HG03342 (cell line): ENCODE results near the gene ACCSL.

Experiments
- ATAC-seq: cut with Tn5 transposase; IDR thresholded peaks from one replicate; pipeline ENCODE4 v1.9.1; 2021; ENCODE audit warnings: mild to moderate bottlenecking, moderate library complexity; ENCODE audit not compliant: unreplicated experiment

The ACCSL gene

GRCh38 chr11:44047931-44048431 is at the start of gene ACCSL:
Gene ACCSL, plus strand, starts transcription at chr11:44047981. Its CDS starts 56 bp downstream, at chr11:44048037.
- ATAC-seq, result no peak

- no peak for ATAC-seq
Observed at GRCh38 chr11:43998308-43998707, 49.5 kb upstream of the ACCSL start.

DNA sequence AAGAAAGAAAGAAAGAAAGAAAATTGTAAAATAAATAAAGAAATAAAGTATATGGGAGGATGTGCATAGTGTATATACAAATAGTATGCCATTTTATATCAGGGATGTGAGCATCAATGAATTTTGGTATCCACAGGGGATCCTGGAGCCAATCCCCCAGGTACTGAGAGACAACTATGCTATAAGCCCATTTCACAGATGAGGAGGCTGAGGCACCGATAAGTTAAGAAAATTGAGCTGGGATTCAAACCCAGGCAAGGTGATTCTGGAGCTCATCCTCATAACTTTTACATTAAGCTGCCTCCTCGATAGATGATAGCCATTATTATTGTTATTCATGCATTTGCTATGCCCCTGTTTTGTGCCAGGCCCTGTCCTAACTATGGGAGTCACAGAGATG is 47.0 kb upstream of the ACCSL start:
- ATAC-seq, result no peak

- ATAC-seq, result no peak
Observed at GRCh38 chr11:44002191-44003093, 45.3 kb upstream of the ACCSL start.

DNA sequence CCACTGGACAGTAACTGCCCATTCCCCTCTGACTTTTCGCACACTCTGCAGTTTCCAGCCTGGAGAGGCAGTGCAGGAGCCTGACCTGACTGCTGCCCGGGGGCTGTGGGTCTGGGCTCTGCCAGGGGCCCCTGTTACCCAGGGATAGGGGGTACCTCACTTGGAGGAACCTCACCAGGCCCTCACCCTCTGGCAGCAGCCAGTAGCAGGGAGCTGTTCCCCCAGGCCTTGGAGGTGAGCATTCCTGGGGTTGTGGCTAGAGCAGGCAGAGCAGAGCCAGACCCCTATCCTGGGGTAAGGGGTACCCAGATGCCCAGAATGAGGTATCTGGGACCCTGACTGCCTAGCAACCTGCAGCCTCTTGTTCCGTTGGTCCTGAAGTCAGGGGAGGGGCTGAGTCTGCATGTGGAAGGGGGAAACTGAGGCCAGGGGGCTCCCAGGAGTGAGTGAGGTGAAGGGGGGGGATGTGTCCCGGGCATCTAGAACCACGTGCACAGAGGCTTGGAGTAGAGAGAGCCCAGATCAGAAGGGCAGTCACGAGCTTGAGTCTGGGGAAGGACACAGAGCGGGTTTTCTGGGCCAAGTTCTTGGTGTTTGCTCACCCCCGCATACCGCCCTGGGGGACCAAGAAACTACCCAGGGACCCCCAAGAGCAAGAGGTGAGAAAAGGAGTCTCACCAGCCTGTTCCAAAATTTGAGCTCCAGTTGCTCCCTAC is 43.9 kb upstream of the ACCSL start:
- no peak for ATAC-seq

GRCh38 chr11:44004452-44005062 is 43.2 kb upstream of the ACCSL start:
- ATAC-seq, result no peak

DNA sequence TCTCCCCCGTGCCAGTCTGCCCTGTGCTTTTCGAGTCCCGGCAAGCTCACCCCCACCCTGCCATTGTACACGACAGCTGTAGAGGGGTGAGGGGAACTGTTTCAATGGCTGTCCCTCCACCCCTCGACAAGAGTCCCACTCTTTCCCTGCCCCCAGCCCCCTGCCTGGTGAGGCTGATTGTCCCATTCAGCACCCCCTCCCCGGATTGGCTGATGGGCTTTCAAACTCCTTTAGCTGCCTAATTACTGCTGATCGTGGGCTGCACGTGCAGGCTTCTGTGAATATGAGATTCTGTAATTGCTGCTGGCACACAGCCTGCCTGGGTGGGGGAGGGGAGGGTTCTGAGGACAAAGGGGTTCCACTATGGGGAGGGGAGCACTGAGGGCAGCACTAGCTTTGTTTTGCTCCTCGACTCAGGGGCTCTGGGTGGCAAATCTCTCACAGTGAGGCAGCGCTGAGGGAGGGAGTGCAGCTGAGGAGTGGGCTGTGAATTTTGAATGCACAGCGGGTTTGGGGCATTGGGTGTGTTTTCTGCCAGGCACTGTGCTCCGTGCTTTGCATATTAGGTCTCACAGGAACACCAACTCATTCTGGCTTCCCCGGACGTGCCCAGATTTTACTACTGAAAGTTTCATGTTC is 42.6 kb upstream of the ACCSL start:
- no peak for ATAC-seq

DNA sequence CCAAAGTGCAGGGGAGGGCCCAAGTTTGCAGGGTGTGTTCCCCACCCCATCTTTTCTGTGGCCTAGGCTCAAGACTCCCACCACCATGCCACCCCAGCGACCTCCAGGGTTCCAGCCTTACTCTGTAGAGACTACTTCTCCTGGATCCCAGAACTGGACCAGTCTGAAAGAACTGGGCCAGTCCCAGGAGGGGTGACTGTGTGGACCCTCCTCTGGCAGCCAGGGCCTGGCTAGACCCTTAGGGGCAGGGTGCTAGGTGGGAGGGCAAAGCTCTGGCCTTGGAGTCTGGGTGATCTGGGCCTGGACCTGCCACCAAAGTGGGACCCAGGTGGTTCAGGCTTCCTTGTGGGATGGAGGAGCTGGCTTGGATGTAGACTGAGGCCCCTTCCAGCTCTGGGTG is 41.8 kb upstream of the ACCSL start:
- no peak for ATAC-seq

DNA sequence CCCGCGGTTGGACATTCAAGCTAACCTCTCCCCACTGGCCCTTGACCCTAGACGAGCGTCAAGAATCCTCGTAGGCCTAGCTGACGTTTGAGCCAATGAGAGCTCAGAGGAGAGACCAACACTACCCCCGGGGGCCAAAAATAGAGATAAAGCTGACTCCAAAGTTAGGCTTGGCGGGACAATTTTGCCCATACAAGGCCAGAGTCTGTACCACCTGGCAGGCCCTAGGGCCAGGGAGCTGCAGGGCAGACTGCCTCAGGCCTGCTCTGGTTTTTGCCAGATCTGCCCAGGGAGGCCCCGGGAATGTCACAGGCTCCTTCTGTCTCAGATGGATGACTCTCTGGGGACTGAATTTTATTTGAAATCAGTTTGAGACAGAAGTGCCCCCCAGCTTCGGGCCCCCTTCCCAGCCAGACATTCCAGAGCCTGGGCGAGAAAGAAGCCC is 40.8 kb upstream of the ACCSL start:
- ATAC-seq, result no peak

DNA sequence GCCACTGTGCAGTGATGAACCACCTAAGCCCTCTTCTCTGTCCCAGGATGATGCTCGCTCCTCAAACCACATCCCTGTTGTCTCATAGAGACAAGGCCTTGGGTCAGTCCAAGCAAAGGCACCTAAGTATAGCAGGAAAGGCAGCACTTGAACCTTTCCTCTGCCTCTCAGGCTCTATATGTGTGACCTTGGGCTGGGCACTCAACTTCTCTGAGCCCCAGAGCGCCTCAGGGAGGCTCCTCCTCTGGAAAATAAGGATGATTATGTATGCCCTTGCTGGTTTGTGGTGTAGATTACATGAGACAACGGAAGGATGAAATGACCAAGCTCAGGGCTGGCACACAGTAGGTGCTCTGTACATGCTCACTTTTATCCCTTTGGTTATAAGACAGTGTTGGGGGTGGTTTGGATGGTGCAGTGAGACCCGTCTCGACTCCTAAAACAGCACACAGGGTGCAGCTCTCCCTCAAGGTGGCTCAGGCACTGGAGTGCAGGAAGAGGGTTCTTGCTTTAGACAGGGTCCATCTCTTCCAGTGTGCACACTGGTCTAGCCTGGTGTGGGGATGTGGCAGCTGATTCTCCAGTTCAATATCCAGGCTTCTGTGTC is 40.2 kb upstream of the ACCSL start:
- ATAC-seq, result no peak

DNA sequence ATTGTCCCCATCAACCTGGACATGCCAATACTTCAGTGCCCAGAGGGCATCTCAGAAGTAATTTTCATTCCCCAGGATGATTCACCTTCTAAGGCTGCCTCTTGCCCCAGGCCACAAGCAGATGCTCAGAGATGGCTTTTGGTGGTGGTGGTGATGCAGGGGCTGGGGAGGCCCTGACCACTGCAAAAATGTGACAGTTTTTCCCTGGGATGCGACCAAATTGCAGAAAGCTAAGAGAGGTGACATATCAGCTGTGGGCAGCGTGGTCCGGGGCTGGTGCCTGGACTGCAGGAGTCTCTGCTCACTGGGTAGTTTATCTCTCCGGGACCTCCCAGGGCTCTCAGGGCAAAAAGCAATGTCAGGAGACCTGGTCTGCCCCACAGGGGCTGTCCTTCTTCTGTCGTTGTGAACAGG is 39.7 kb upstream of the ACCSL start:
- no peak for ATAC-seq

GRCh38 chr11:44008698-44009097 is 39.1 kb upstream of the ACCSL start:
- no peak for ATAC-seq

DNA sequence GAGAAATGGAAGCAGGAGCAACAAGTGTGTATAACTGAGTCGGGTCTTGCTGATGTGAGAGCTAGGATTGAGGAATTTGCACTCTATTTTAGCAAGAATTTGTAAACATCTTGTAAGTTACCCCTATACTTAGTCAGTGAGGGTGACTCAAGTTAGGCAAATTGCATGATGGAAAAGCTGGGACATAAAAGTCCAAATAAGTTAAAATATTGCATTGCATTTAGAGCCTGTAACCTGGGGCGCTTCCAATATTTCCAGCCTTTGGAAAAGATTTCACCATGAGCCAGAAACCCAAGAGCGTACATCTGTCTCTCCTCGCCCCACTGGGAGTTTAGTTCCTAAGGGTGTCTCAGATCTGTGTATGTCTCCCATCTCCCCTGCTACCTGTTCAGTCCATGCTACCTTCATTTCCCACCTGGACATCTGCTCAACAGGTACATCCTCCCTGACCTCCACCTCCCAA is 37.0 kb upstream of the ACCSL start:
- ATAC-seq, result no peak

DNA sequence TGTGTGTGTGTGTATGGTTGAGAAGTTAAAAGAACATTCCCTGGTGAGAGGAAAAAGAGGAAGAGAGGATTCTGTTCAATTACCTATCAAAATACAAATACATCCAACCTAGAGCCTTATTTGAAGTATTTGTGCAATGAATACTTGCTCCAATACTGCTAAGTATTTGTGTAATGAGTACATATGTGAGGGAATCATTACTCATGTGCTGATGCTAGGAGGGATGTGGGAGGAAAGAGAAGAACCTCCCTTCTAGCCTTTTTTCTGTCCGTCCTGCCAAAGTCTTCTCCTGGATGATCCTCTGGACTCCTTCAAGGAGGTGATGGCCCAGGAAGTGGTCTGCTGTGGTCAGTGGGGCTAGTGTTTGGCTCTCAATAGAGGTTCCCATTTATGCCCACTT is 36.0 kb upstream of the ACCSL start:
- no peak for ATAC-seq

DNA sequence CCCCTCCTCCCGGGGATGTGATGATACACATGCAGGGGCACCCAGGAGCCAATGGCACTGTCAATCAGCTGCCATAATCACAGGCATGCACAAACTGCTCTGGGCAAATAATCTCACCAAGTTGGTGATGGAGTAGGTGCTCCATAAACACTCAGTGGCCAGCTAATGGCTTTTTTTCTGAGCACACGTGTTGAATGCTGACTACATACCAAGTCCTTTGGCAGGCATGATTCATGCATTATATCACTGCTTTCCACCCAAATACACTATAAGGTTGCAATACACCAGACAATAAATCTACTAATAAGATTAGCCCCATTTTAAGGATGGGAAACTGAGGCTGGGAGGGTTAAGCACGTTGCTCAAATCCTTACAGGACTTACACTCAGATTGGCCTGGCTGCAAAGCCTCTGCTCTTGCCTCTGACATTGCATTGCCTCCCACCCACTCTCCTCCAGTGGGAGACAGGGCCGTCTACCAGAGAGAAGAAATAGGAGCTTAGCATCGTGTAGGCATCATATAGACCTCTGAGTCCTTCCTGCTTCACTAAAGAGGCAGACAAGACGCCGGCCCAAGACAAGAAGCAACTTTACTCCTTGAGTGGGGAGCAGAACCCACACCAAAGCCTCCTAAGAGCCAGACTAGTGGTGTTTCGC is 32.7 kb upstream of the ACCSL start:
- ATAC-seq, result no peak

- ATAC-seq, result no peak
Observed at GRCh38 chr11:44015624-44016007, 32.2 kb upstream of the ACCSL start.

DNA sequence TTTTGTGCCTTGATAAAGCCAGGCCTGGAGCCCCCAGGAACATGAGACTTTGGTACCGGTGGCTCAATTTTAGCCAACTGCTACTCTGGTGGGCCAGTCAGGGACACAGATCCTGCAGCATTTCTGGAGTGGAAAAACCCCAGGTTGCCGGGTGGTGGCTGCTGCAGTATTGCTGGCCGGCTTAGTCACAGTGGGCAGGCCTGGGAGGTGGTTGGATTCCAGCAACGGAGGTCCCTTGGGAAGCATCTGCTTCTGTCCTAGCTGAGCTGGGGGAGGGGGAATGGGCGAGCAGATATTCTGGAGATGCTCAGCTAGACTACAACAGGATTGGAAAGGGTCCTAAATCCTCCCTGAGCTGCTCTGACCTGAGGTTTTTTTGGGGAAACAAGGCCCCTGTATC is 31.6 kb upstream of the ACCSL start:
- no peak for ATAC-seq

DNA sequence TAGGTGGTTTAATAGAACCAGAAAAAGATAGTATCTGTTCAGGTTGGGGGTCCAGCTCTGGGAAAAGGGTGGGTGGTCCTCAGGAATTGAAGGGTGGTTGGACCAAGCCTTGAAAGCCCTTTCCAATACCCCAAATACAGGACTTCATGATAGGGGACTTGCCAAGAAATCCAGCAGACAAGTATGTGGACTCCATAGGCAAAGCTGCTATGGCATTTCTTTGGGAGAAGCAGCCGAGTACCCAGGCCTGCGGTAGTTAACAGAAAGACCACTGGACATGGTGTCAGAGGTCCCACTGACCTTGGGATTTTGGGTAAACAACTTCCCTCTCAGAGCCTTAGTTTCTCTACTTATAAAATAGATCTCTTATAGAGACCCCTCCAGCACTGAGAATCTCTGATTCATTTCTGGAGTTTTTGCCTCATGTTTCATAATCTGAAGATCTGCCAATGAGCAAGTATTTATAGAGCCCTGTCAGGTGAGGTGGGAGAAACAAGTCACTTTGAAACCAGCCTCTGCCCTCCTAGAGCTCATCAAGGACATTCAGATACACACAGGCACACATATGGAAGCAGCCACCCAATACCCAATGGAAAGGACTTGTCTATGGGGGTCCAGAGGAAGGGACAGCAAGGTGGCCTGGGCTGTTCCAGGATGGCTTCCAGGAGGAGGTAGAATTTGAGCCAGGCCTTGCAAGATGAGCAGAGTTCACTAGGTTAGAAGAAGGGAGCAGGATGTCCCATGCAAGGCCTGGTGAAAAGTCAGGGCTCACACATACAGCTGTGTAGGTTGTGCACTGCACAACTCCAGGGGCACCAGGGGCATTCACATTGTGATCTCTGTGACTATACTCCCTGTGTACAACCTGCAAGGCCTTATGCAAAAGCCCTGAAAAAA is 31.0 kb upstream of the ACCSL start:
- ATAC-seq, result no peak
